Endometrial microvascular endothelial cells (primary cell): ENCODE data around the gene LPIN3. TPM values are rescaled to one million over a fixed set of nuclear protein-coding genes. Genes with fewer than 3 reads are reported as not detected.
"Not testable (repeated sequence)": the region's sequence is repeated elsewhere in the genome, so short reads cannot be mapped to it uniquely, and the experiment has no call there.

ENCODE experiments used
- in situ Hi-C: cut with HindIII; loops from 2 replicates; pipeline ENCODE4 v1.10.0; 2017; ENCODE audit warnings: low sequenced_read_pairs, low pct_unique_long_range_greater_than_20kb; ENCODE audit errors: inconsistent ontology term
- total RNA-seq: library from RNA; depleted of rRNA; stranded (reverse); fragments of >200 nt; gene quantifications from one replicate; pipeline ENCODE4 v1.2.3, GENCODE V29; 2015; ENCODE audit errors: inconsistent ontology term

Gene LPIN3
- 5.3 TPM for total RNA-seq

- in situ Hi-C loops, result no loop called here
These were observed at the start of gene LPIN3 for GRCh38 chr20:41340327-41341055. LPIN3 (plus strand) TSS chr20:41340821; CDS start chr20:41345804, 4,983 bp downstream.

GRCh38 chr20:41293269-41294037, 47.2 kb upstream of the LPIN3 start:
- in situ Hi-C loops, result no loop called here

- in situ Hi-C loops, result no loop called here
These were observed 40.7 kb upstream of the LPIN3 start for GRCh38 chr20:41299899-41300298.

GRCh38 chr20:41300383-41300782, 40.2 kb upstream of the LPIN3 start:
- in situ Hi-C loops, result no loop called here

GRCh38 chr20:41300886-41301285, 39.7 kb upstream of the LPIN3 start:
- in situ Hi-C loops, result no loop called here

- in situ Hi-C loops, result no loop called here
These were observed 36.6 kb upstream of the LPIN3 start for GRCh38 chr20:41304002-41304401.

GRCh38 chr20:41304424-41305079, 36.1 kb upstream of the LPIN3 start:
- in situ Hi-C loops, result no loop called here

GRCh38 chr20:41306061-41306727, 34.4 kb upstream of the LPIN3 start:
- in situ Hi-C loops, result no loop called here

- in situ Hi-C loops, result no loop called here
These were observed 33.6 kb upstream of the LPIN3 start for GRCh38 chr20:41307021-41307420.

GRCh38 chr20:41308290-41308711, 32.3 kb upstream of the LPIN3 start:
- in situ Hi-C loops, result no loop called here

GRCh38 chr20:41308726-41309413, 31.8 kb upstream of the LPIN3 start:
- in situ Hi-C loops, result no loop called here

GRCh38 chr20:41309817-41310216, 30.8 kb upstream of the LPIN3 start:
- in situ Hi-C loops, result no loop called here

- in situ Hi-C loops, result not testable (repeated sequence)
These were observed 28.6 kb upstream of the LPIN3 start for GRCh38 chr20:41312009-41312408.

- in situ Hi-C loops, result no loop called here
These were observed 26.2 kb upstream of the LPIN3 start for GRCh38 chr20:41314386-41314785.

GRCh38 chr20:41316051-41316450, 24.6 kb upstream of the LPIN3 start:
- in situ Hi-C loops, result no loop called here

- in situ Hi-C loops, result no loop called here
These were observed 23.7 kb upstream of the LPIN3 start for GRCh38 chr20:41316602-41317545.

GRCh38 chr20:41317546-41318270, 22.9 kb upstream of the LPIN3 start, which contains the start of gene ZHX3:
ZHX3 (minus strand) TSS chr20:41317731; CDS start chr20:41204916, 112,815 bp downstream.
- in situ Hi-C loops, result no loop called here
